Gastroesophageal sphincter (tissue), 3 donors: ENCODE results near the gene NFKB1.

Experiments
- CTCF ChIP-seq, 4 experiments: fragments of 200-600 bp in 2 of 4; fragments of 450-650 bp in 2 of 4; sonication (generic) in 1 of 4; IDR thresholded peaks; one replicate each; pipeline ENCODE4 v1.5.1; 2017 to 2019; ENCODE audit warnings: antibody characterized with exemption in 4 of 4, mild to moderate bottlenecking in 2 of 4, moderate library complexity in 2 of 4
- POLR2AphosphoS5 ChIP-seq: sonication (generic); formaldehyde crosslinking; IDR thresholded peaks from one replicate; pipeline ENCODE4 v1.6.1; 2017; ENCODE audit warnings: antibody characterized with exemption

- TF ChIP-seq POLR2AphosphoS5 = no peak
- no peak for TF ChIP-seq CTCF (IDR thresholded peaks at IDR 0.05)
Observed at GRCh38 chr4:102585329-102585728, 84.2 kb downstream of the NFKB1 start.
